ENCODE measurements around the gene ZNF480.
"Not testable (repeated sequence)": the region's sequence is repeated elsewhere in the genome, so short reads cannot be mapped to it uniquely, and the experiment has no call there.

Gene ZNF480

DNA sequence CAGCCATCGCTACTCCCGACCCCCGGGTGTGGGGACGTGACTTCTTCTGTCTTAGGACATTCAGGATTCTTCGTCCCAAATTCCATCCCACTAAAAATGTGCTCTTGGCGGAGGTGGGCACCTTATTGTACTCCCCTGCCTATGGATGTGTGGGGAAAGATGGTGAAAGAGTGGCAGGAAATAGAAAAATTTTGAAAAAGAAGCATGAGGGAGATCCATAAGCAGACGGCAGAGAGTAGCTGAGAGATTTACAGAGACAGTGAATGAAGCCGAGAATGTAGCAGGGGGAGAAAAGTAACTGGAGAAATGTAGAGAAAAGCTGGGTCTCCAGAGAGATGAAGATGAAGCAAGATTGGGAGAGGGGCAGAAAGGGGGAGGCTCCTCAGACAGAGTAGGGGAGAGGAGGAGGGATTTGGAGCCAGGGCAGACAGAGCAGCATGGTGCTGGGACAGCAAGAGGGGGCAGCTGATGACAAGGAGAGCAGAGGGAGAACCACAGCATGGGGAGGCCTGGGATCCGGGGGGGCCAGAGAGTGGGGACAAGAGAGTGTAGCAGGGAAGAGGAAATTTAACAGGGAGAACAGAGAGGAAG is 39.9 kb downstream of the ZNF480 start:
- DNase-seq (ENCODE audit: low read depth in 2 of 2), result no peak

DNA sequence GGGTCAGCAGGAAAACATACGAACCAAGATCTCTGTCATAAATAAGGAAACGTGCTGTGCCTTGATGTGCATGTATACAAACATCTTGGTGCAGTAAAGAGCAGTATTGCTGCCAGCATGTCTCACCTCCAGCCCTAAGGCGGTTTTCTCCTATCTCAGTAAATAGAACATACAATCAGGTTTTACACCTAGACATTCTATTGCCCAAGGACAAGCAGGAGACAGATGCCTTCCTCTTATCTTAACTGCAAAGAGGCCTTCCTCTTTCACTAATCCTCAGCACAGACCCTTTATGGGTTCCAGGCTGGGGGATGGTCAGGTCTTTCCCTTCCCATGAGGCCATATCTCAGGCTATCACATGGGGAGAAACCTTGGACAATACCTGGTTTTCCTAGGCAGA is 42.1 kb downstream of the ZNF480 start:
- DNase-seq (ENCODE audit: low read depth in 2 of 2), result not testable (repeated sequence)

GRCh38 chr19:52343548-52343947 is 46.6 kb downstream of the ZNF480 start:
- DNase-seq (ENCODE audit: low read depth in 2 of 2), result no peak

- no peak for DNase-seq (ENCODE audit: low read depth in 2 of 2)
Measured at GRCh38 chr19:52345162-52345561, 48.2 kb downstream of the ZNF480 start.

DNA sequence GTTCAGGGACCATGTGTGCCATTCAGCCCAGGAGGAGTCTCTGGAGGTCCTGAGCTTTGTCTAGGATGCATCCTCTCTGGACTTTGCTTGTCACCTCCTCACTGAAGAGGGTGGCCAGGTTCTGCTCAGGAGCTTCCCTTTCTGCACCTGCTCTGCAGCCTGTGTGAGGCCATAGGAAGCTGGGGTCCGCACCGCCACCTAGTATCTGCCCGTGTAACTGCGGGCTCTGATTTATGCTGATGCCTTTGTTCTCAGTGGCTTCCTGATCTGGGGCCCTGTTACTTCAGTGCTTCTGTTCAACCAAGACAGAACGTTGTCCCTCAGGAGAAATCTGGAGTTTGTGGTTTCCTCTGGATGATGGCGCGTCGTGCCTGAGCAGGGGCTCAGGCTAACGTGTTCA is 54.5 kb downstream of the ZNF480 start:
- DNase-seq (ENCODE audit: low read depth in 2 of 2), result no peak

DNA sequence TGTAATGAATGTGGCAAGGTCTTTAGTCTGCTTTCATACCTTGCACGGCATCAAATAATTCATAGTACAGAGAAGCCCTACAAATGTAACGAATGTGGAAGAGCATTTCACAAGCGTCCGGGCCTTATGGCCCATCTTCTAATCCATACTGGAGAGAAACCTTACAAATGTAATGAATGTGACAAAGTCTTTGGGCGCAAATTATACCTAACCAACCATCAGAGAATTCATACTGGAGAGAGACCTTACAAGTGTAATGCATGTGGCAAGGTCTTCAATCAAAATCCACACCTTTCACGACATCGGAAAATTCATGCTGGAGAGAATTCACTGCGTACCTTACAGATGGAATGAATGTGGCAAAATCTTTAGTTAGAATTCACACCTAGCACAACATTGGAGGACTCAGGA is 69.5 kb downstream of the ZNF480 start:
- DNase-seq (ENCODE audit: low read depth in 2 of 2), result no peak

DNA sequence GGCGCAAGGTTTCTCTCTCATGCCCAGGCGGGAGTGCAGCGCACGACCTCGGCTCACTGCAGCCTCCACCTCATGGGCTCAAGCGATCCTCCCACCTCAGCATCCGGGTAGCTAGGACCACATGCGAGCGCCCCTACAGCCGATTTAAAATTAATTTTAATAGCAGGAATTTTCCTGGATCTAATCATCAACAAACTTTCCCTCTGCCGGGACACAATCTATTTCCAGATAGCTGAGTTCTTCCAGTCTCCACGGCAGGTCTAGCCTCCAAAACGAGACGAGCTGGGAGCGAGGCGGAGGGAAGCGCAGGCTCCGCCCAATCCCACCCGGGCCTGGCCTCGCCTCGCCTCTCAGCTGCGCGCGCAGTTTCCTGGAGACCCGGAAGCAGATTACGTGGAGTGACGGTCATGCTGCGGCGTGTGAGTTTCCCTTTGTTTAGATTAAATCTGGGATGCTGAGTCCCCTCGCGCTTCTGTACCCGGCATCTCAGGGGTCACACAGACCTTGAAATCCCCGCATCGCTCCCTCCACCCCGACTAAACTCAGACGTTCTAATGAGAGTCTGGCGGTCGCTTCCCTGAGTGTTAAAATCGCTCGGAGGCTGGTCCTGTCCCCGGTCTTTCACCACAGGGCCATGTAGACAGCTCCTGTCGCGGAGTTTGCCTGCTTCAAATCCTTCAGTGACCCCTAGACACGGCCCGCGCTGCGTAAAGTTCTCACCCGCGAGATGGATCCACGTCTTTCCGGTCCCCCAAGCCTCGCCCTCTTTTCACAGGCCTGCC is 72.8 kb downstream of the ZNF480 start, which contains the start of gene ZNF880:
TSS of gene ZNF880 (plus strand) at position 365 of the 782 bp plus-strand sequence. CDS start at position 408, 43 bp downstream.
- peak; percentile 82 to 83 for DNase-seq (ENCODE audit: low read depth in 2 of 2)

DNA sequence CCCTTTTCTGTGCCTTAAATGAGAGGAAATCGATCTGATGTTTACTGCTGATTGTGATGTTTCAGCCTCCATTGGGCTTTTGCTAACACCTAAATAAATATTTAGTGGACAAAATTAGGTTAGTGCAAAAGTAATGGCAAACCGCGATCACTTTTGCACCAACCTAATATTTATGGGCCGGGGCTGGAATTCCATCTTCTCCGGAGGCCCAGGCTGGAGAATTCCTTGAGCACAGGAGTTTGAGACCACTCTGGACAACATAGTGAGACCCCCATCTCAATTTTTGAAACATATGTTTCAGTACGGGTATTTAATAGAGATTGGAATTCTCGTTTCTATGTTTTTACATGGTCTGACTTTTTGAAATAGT is 73.4 kb downstream of the ZNF480 start:
- DNase-seq (ENCODE audit: low read depth in 2 of 2), result no peak

Data from fibroblast of skin of left biceps (primary cell).